Measurements from ENCODE around the gene LRRC72. TPM values are rescaled to one million over a fixed set of nuclear protein-coding genes. Genes with fewer than 3 reads are reported as not detected.

Gene LRRC72
- total and polyA plus RNA-seq, 10 of the 15 experiments (the other 5 are each of a cell fraction or from before 2014, with no cell fraction given), result not detected

GRCh38 chr7:16511314-16511713 is 15.3 kb upstream of the LRRC72 start:
- CTCF ChIA-PET, result no interaction called here
- H3K79me2 ChIP-seq (ENCODE audit: control insufficient read depth, insufficient read depth, low read length), result no peaks in the 10 kb centered on the region
- intact Hi-C loops (cut with micrococcal nuclease; ENCODE audit: unreplicated experiment) (no loop called here), in situ Hi-C loops (cut with MboI) (no loop called here)
- POLR2A ChIA-PET, result no interaction called here
- H3K27ac ChIP-seq (ENCODE audit: control insufficient read depth, insufficient read depth), result no peak overlapping the region
- RAD21 ChIA-PET (ENCODE audit: unreplicated experiment), result no interaction called here
- TF ChIP-seq CBX5 (IDR thresholded peaks at IDR 0.05; ENCODE audit: low read depth) (no peak), ZBTB33 (IDR thresholded peaks at IDR 0.05) (no peak), POLR2A (IDR thresholded peaks at IDR 0.05; ENCODE audit: low read depth, low read length) (no peak), HDAC2 (IDR thresholded peaks at IDR 0.05) (no peak), NFXL1 (IDR thresholded peaks at IDR 0.05; ENCODE audit: borderline replicate concordance) (no peak)
- DNase-seq (ENCODE audit: low read depth, low spot score), result no peak
- H3K36me3 ChIP-seq (ENCODE audit: control insufficient read depth in 2 of 2, insufficient read depth in 2 of 2, low read length in 1 of 2), result no peaks in the 10 kb centered on the region
- H4K20me1 ChIP-seq (ENCODE audit: control insufficient read depth, insufficient read depth), result no peaks in the 10 kb centered on the region
- no peaks in the 10 kb centered on the region for H3K4me1 ChIP-seq (ENCODE audit: control insufficient read depth, insufficient read depth, low read length)
- no TSS peak for BruUV-seq (replicated peaks)
- ATAC-seq, result no peak
- H2AFZ ChIP-seq (ENCODE audit: control insufficient read depth, low read depth, low read length), result no peak overlapping the region
- H3K4me3 ChIP-seq, result no peak overlapping the region
- H3K4me2 ChIP-seq (ENCODE audit: control insufficient read depth, insufficient read depth), result no peak overlapping the region
- FAIRE-seq, result no peak
- no peaks in the 10 kb centered on the region; a peak in 1 of 4 replicates for H3K27me3 ChIP-seq (replicated peaks in 1 of 2; ENCODE audit: control insufficient read depth in 2 of 2, insufficient read depth in 2 of 2, low read length in 1 of 2)
- WGBS (ENCODE audit: insufficient coverage, insufficient replicate concordance, low lambda C conversion rate, missing lambda C conversion rate), result 18% methylated on average over 5 of the region's 5 CpGs
- SMC1A ChIA-PET (ENCODE audit: uncharacterized antibody, unreplicated experiment), result no interaction called here
- no peak overlapping the region for H3K9ac ChIP-seq (ENCODE audit: control insufficient read depth, insufficient read depth, low read length)
- H3K9me3 ChIP-seq (replicated peaks; ENCODE audit: control insufficient read depth, insufficient read depth, low read length), result no peaks in the 10 kb centered on the region

GRCh38 chr7:16512097-16512496 is 14.5 kb upstream of the LRRC72 start:
- no peak overlapping the region for H3K4me3 ChIP-seq
- no peak overlapping the region for H2AFZ ChIP-seq (ENCODE audit: control insufficient read depth, low read depth, low read length)
- ChIA-PET SMC1A (ENCODE audit: uncharacterized antibody, unreplicated experiment) (no interaction called here), POLR2A (no interaction called here), RAD21 (ENCODE audit: unreplicated experiment) (no interaction called here), CTCF (no interaction called here)
- DNase-seq (ENCODE audit: low read depth, low spot score) (no peak), FAIRE-seq (no peak), ATAC-seq (no peak)
- intact Hi-C loops (cut with micrococcal nuclease; ENCODE audit: unreplicated experiment) (no loop called here), in situ Hi-C loops (cut with MboI) (no loop called here)
- 48% methylated on average over 7 of the region's 7 CpGs for WGBS (ENCODE audit: insufficient coverage, insufficient replicate concordance, low lambda C conversion rate, missing lambda C conversion rate)
- H3K4me2 ChIP-seq (ENCODE audit: control insufficient read depth, insufficient read depth), result no peak overlapping the region
- no peaks in the 10 kb centered on the region; a peak in 1 of 4 replicates for H3K27me3 ChIP-seq (replicated peaks in 1 of 2; ENCODE audit: control insufficient read depth in 2 of 2, insufficient read depth in 2 of 2, low read length in 1 of 2)
- H4K20me1 ChIP-seq (ENCODE audit: control insufficient read depth, insufficient read depth), result no peaks in the 10 kb centered on the region
- no peaks in the 10 kb centered on the region for H3K36me3 ChIP-seq (ENCODE audit: control insufficient read depth in 2 of 2, insufficient read depth in 2 of 2, low read length in 1 of 2)
- H3K4me1 ChIP-seq (ENCODE audit: control insufficient read depth, insufficient read depth, low read length), result no peaks in the 10 kb centered on the region
- TF ChIP-seq STAT3 (IDR thresholded peaks at IDR 0.05; ENCODE audit: low read depth, low read length) (no peak), ELK1 (IDR thresholded peaks at IDR 0.05; ENCODE audit: low read depth, low read length) (no peak)
- no peak overlapping the region for H3K27ac ChIP-seq (ENCODE audit: control insufficient read depth, insufficient read depth)
- no peaks in the 10 kb centered on the region for H3K9me3 ChIP-seq (replicated peaks; ENCODE audit: control insufficient read depth, insufficient read depth, low read length)
- no peaks in the 10 kb centered on the region for H3K79me2 ChIP-seq (ENCODE audit: control insufficient read depth, insufficient read depth, low read length)
- no peak overlapping the region for H3K9ac ChIP-seq (ENCODE audit: control insufficient read depth, insufficient read depth, low read length)
- BruUV-seq (replicated peaks), result no TSS peak
